Ascending aorta (tissue), 2 donors: ENCODE results near the gene SLAIN1. TPM values are rescaled to one million over a fixed set of nuclear protein-coding genes. Genes with fewer than 3 reads are reported as not detected.

Experiments used
- DNase-seq, 2 donors: peaks; one replicate each; pipeline ENCODE4 v3.0.0-alpha.2; 2019; ENCODE audit warnings: low spot score in 2 of 2
- H3K27ac ChIP-seq, 2 donors: fragments of 200-600 bp; sonication (generic); one replicate each; pipeline ENCODE4 v1.5.1; 2016 to 2017; ENCODE audit warnings: mild to moderate bottlenecking in 1 of 2
- H3K27me3 ChIP-seq: fragments of 200-600 bp; sonication (generic); one replicate; pipeline ENCODE4 v1.5.1; 2017
- H3K36me3 ChIP-seq, 2 donors: fragments of 200-600 bp; sonication (generic); one replicate each; pipeline ENCODE4 v1.5.1; 2016
- H3K4me1 ChIP-seq, 2 donors: fragments of 200-600 bp; sonication (generic); one replicate each; pipeline ENCODE4 v1.5.1; 2016 to 2017; ENCODE audit warnings: mild to moderate bottlenecking in 1 of 2
- H3K4me3 ChIP-seq, 2 donors: fragments of 200-600 bp; sonication (generic); one replicate each; pipeline ENCODE4 v1.5.1; 2016 to 2017; ENCODE audit warnings: mild to moderate bottlenecking in 1 of 2
- H3K9me3 ChIP-seq, 2 donors: fragments of 200-600 bp; sonication (generic); one replicate each; pipeline ENCODE4 v1.5.1; 2016
- CTCF ChIP-seq, 3 experiments: fragments of 200-600 bp in 2 of 3; fragments of 450-650 bp in 1 of 3; sonication (generic) in 2 of 3; IDR thresholded peaks; one replicate each; pipeline ENCODE4 v1.5.1; 2016 to 2019; ENCODE audit warnings: antibody characterized with exemption in 3 of 3, mild to moderate bottlenecking in 1 of 3, moderate library complexity in 1 of 3
- intact Hi-C: fragments of 100-400 bp; cut with DNase I; formaldehyde crosslinking; loops from one replicate; pipeline ENCODE4 v1.15.1; 2023
- total RNA-seq: library from RNA; depleted of rRNA; stranded (reverse); fragments of >200 nt; gene quantifications from one replicate; pipeline ENCODE4 v1.1.0, GENCODE V29; 2016

SLAIN1 gene
- total RNA-seq, 1 donor from 2014 or later = 7.1 TPM

DNA sequence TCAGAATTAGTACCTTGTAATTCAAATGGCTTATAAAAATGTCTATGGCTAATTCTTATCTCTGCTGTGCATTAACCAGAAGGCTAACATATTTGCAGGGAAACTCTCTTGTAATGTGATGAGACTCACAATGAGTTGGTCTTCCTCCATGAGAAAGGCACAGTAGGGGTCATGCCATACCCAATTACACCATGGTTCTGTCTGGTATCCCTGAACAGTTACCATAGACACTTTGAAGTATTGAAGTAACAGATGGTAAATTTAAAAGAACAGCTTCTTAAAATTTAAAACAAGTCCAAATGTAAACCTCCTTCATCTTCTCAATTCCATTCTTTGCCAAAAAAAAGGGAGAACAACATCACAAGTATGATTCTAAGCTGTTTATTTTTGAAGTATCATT lies 22.6 kb upstream of the SLAIN1 start:
- H3K27me3 ChIP-seq = no peaks in the 10 kb centered on the region
- peaks cover 0 to 3% of the 10 kb centered on the region in 2 donors for H3K9me3 ChIP-seq
- no peak for DNase-seq
- H3K4me1 ChIP-seq = no peaks in the 10 kb centered on the region
- intact Hi-C loops = no loop called here
- H3K27ac ChIP-seq = no peak overlapping the region
- H3K36me3 ChIP-seq = no peaks in the 10 kb centered on the region
- no peak for TF ChIP-seq CTCF (IDR thresholded peaks at IDR 0.05)
- no peak overlapping the region for H3K4me3 ChIP-seq

GRCh38 chr13:77678691-77679235 lies 18.7 kb upstream of the SLAIN1 start:
- H3K27ac ChIP-seq = no peak overlapping the region
- H3K27me3 ChIP-seq = no peaks in the 10 kb centered on the region
- H3K36me3 ChIP-seq = no peaks in the 10 kb centered on the region
- intact Hi-C loops = no loop called here
- TF ChIP-seq CTCF (IDR thresholded peaks at IDR 0.05) = no peak
- H3K9me3 ChIP-seq = peaks cover 0 to 3% of the 10 kb centered on the region in 2 donors
- H3K4me1 ChIP-seq = no peaks in the 10 kb centered on the region
- H3K4me3 ChIP-seq = no peak overlapping the region
- no peak for DNase-seq

DNA sequence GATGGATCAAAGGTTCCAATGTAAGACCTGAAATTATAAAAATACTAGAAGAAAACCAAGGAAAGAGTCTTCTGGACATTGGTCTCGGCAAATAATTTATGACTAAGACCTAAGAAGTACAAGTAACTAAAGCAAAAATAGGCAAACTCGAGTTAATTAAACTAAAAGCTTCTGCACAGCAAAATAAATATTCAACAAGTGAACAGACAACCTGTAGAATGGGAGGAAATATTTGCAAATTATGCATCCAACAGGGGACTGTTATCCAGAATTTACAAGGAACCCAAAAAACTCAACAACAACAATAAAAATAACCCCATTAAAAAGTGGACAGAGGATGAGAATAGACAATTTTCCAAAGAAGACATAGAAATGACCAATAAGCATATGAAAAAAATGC lies 9.7 kb upstream of the SLAIN1 start:
- H3K4me1 ChIP-seq = no peaks in the 10 kb centered on the region
- H3K27ac ChIP-seq = no peak overlapping the region
- H3K9me3 ChIP-seq = no peaks in the 10 kb centered on the region
- no peak for TF ChIP-seq CTCF (IDR thresholded peaks at IDR 0.05)
- H3K4me3 ChIP-seq = no peak overlapping the region
- no peak for DNase-seq
- intact Hi-C loops = no loop called here
- no peaks in the 10 kb centered on the region for H3K27me3 ChIP-seq
- no peaks in the 10 kb centered on the region for H3K36me3 ChIP-seq

DNA sequence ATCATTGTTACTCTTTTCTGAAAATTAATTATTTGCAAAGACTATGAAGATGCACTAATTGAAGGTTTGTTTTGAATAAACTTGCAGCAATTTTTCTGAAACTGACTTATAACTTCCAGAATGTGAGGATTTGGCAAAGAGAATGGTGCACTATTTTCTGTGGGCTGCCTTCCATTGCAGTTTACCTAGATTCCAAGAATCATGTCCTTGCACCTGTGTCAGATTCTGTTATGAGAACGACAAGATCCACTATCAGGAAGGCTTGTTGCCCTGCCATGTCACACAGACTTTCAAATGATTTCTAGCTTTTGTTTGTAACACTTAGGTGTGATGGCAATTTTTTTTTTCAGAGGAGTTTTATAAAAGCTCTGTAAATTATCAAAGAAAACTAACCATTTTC lies 5.6 kb upstream of the SLAIN1 start:
- Histone ChIP-seq H3K9me3 (no peaks in the 10 kb centered on the region), H3K4me1 (peaks cover 0 to 6% of the 10 kb centered on the region in 2 donors), H3K36me3 (no peaks in the 10 kb centered on the region), H3K27ac (no peak overlapping the region), H3K27me3 (no peaks in the 10 kb centered on the region), H3K4me3 (no peak overlapping the region)
- TF ChIP-seq CTCF (IDR thresholded peaks at IDR 0.05) = no peak
- no peak for DNase-seq
- intact Hi-C loops = loop anchor here (10.0 kb wide), 1 partner anchor 963 kb away; the partner anchor contains the start of gene OBI1

- no peaks in the 10 kb centered on the region for H3K9me3 ChIP-seq
- DNase-seq = no peak
- H3K4me1 ChIP-seq = peaks cover 0 to 6% of the 10 kb centered on the region in 2 donors
- no peak for TF ChIP-seq CTCF (IDR thresholded peaks at IDR 0.05)
- H3K27ac ChIP-seq = no peak overlapping the region
- intact Hi-C loops = loop anchor here (10.0 kb wide), 1 partner anchor 962 kb away; the partner anchor contains the start of gene OBI1
- H3K27me3 ChIP-seq = no peaks in the 10 kb centered on the region
- no peaks in the 10 kb centered on the region for H3K36me3 ChIP-seq
- no peak overlapping the region for H3K4me3 ChIP-seq
These were observed 4.6 kb upstream of the SLAIN1 start for GRCh38 chr13:77692746-77693448.
